Glomerular endothelial cell (primary cell): ENCODE data around the gene PLA2R1. TPM values are rescaled to one million over a fixed set of nuclear protein-coding genes. Genes with fewer than 3 reads are reported as not detected.

Experiments
- DNase-seq: peaks from one replicate; pipeline ENCODE4 v3.0.0-alpha.2; 2011; ENCODE audit warnings: low read depth, low spot score; ENCODE audit errors: extremely low read depth
- total RNA-seq: library from RNA; depleted of rRNA; stranded (reverse); fragments of >200 nt; gene quantifications from 2 replicates; pipeline ENCODE4 v1.2.3, GENCODE V29; 2015

The PLA2R1 gene
- total RNA-seq, 1 donor from 2014 or later = 14.5 TPM

- DNase-seq = no peak
Observed at GRCh38 chr2:160034396-160034795, 28.0 kb downstream of the PLA2R1 start.

GRCh38 chr2:160033732-160034392 lies 28.6 kb downstream of the PLA2R1 start:
- DNase-seq = no peak

GRCh38 chr2:160029270-160029628 lies 33.2 kb downstream of the PLA2R1 start:
- no peak for DNase-seq

GRCh38 chr2:160028431-160029269 lies 33.8 kb downstream of the PLA2R1 start:
- no peak for DNase-seq

GRCh38 chr2:160022162-160022561 lies 40.3 kb downstream of the PLA2R1 start:
- no peak for DNase-seq

GRCh38 chr2:160019374-160020090 lies 42.9 kb downstream of the PLA2R1 start:
- no peak for DNase-seq

- DNase-seq = no peak
Observed at GRCh38 chr2:160015746-160016145, 46.7 kb downstream of the PLA2R1 start.

- no peak for DNase-seq
Observed at GRCh38 chr2:160014227-160014626, 48.2 kb downstream of the PLA2R1 start.

- no peak for DNase-seq
Observed at GRCh38 chr2:160010361-160011145, 51.9 kb downstream of the PLA2R1 start.

GRCh38 chr2:160007111-160007510 lies 55.3 kb downstream of the PLA2R1 start:
- no peak for DNase-seq

- no peak for DNase-seq
Observed at GRCh38 chr2:160006475-160006874, 55.9 kb downstream of the PLA2R1 start.

GRCh38 chr2:160005908-160006307 lies 56.5 kb downstream of the PLA2R1 start:
- no peak for DNase-seq

GRCh38 chr2:160005476-160005875 lies 56.9 kb downstream of the PLA2R1 start:
- DNase-seq = no peak

GRCh38 chr2:159998961-159999360 lies 63.5 kb downstream of the PLA2R1 start:
- DNase-seq = no peak

GRCh38 chr2:159998243-159998642 lies 64.2 kb downstream of the PLA2R1 start:
- no peak for DNase-seq

GRCh38 chr2:159996792-159997546 lies 65.4 kb downstream of the PLA2R1 start:
- no peak for DNase-seq

GRCh38 chr2:159995038-159995437 lies 67.4 kb downstream of the PLA2R1 start:
- DNase-seq = no peak

GRCh38 chr2:159989249-159989648 lies 73.2 kb downstream of the PLA2R1 start:
- no peak for DNase-seq

- DNase-seq = no peak
Observed at GRCh38 chr2:159988412-159988970, 73.9 kb downstream of the PLA2R1 start.

GRCh38 chr2:159987181-159987580 lies 75.2 kb downstream of the PLA2R1 start:
- DNase-seq = no peak
